ENCODE data around the gene PODN.

- TF ChIP-seq CTCF (conservative IDR thresholded peaks at IDR 0.05; ENCODE audit: low read depth, low read length), result no peak
- no peak for TF ChIP-seq EZH2 (IDR thresholded peaks at IDR 0.05; ENCODE audit: borderline replicate concordance, low read depth, low read length, poor library complexity, severe bottlenecking)
Observed at GRCh38 chr1:53114581-53115400, 52.8 kb downstream of the PODN start.

Data from A673 (cell line).